ENCODE results near the gene AFAP1.

The AFAP1 gene

GRCh38 chr4:7714738-7715137 lies 224.9 kb downstream of the AFAP1 start:
- DNase-seq (ENCODE audit: low spot score), result no peak

- no peak for DNase-seq (ENCODE audit: low spot score)
These were observed 225.5 kb downstream of the AFAP1 start for GRCh38 chr4:7714176-7714575.

DNA sequence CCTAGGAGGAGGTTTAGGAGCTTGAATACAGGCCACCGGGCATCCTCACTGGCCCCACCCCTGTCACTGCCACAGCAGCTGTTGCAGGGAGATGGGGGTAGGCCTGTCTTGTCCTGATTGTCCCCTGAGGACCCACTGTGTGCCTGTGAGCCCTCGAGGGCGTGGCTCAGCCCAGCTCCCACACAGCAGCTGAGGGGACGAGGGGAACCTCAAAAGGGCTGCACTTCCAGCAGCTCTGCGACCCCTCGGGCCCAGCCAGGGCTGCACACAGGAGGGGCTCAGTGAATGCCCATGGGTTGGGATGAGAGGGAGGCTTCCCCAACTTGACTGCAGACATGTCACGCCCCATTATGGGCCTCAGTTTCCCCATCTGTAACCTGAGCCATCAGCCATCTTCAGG lies 225.9 kb downstream of the AFAP1 start:
- no peak for DNase-seq (ENCODE audit: low spot score)

GRCh38 chr4:7712021-7712671 lies 227.5 kb downstream of the AFAP1 start:
- DNase-seq (ENCODE audit: low spot score), result no peak

- no peak for DNase-seq (ENCODE audit: low spot score)
These were observed 228.2 kb downstream of the AFAP1 start for GRCh38 chr4:7711307-7711963.

DNA sequence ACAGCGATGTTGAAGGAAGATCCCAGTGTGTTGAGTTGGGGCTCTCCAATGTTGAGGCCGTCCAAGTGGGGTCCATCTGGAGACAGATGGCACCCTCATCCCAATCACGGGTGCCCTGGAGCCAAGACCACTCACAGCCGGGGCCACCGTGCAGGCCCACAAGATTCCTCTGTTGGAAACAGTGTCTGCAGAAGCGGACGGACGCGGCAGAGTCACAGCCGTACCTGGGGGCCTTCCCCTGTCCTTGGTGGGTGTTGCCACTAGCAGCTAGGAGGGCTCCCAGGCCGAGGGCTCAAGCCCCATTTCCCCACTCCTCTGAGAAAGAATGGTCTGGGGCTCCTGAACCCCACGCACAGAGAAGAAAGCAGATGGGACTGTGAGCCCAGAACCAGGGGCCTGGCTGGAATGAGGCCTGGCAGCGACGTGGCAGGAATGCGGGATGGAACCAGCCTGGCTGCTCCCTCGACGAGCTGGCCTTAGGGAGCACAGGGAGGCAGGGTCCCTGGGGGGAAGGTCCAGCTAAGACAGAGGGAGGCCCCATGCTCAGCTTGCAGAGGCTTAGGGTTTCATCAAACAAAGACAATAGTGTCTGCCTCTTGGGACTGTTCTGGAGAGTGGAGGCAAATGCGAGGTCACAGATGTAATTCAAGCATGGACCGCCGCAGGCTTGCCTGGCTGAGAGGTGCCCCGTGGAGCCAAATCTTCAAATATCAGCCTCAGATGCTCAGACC lies 228.9 kb downstream of the AFAP1 start:
- DNase-seq (ENCODE audit: low spot score), result no peak

DNA sequence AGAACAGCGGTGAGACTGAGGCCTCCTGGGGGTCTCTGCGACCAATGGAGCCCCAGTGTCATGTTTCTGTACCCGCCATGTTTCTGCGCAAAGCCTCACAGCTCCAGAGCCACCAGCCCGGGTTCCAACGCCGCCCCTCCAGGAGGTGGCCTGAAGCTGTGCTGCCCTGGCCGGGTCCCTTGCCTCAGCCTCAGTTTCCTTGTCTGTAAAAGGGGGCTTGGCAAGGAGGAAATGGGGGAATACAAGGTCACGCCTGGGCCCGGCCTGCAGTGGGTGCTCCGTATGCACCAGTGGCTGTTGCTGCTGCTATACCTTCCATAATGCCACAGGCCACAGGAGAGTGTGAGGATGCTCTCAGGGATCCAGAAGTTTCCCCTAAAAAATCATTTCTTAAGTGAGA lies 229.5 kb downstream of the AFAP1 start:
- no peak for DNase-seq (ENCODE audit: low spot score)

- DNase-seq (ENCODE audit: low spot score), result no peak
These were observed 230.2 kb downstream of the AFAP1 start for GRCh38 chr4:7709431-7709830.

DNA sequence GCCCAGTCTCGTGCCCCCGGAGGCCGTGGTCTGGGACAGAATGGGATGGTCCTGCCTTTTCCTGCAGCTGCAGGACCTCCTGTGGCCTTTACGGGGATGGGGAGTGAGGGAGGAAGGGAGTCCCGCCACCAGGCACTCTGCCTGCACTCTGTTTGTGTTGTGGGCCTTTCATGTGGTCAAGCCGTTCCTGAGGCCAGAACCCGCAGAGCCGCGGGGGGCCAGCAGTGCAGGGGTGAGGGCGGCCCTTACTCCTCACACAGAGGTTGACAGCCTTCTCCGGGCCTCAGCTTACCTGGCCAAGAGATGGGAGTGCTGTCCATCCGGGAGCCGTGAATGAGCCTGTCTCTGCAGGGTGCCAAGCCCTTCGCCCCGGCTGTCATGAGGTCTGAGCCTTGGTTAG lies 230.7 kb downstream of the AFAP1 start:
- no peak for DNase-seq (ENCODE audit: low spot score)

Data from HuH-7 (cell line).